HEK293T (cell line): ENCODE data around the gene PTPN7.

Experiments used
- ELF4 ChIP-seq: fragments of 450-650 bp; IDR thresholded peaks from 2 replicates; pipeline ENCODE4 v1.6.1; 2017; ENCODE audit warnings: antibody characterized with exemption
- HDGF ChIP-seq: fragments of 450-650 bp; IDR thresholded peaks from 2 replicates; pipeline ENCODE4 v1.6.1; 2017; ENCODE audit warnings: antibody characterized with exemption, borderline replicate concordance
- PKNOX1 ChIP-seq: fragments of 450-650 bp; IDR thresholded peaks from 2 replicates; pipeline ENCODE4 v1.6.1; 2016
- SP1 ChIP-seq: fragments of 450-650 bp; IDR thresholded peaks from 2 replicates; pipeline ENCODE4 v1.6.1; 2017

GRCh38 chr1:202187041-202187671 lies 26.8 kb upstream of the PTPN7 start:
- TF ChIP-seq SP1: no peak
- no peak for TF ChIP-seq HDGF
- TF ChIP-seq PKNOX1: no peak
- TF ChIP-seq ELF4: no peak
